ACHN (cell line): ENCODE data around the gene LBX2.

Source experiments
- DNase-seq: peaks from one replicate; pipeline ENCODE4 v3.0.0-alpha.2; 2015
- in situ Hi-C: cut with HindIII; loops from 2 replicates; pipeline ENCODE4 v1.10.0; 2017; ENCODE audit warnings: low sequenced_read_pairs, low pct_ligation_motif_present, low pct_unique_long_range_greater_than_20kb

The LBX2 gene

DNA sequence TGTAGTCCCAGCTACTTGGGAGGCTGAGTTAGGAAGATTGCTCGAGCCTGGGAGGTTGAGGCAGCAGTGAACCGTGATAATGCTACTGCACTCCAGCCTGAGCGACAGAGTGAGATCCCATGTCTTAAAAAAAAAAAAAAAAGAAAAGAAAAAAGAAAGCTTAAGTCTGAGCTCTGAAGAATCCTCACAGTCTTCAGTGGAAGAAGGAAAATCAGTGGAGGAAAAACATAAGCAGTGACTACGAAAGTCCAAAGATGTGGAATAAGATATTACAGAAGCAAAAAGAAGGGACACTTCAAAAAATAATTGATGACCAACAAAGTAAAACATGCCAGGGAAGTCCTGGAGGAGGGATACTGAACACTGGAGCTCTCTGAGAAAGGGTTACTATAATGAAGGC is 10.9 kb upstream of the LBX2 start:
- DNase-seq, result no peak
- in situ Hi-C loops, result no loop called here

DNA sequence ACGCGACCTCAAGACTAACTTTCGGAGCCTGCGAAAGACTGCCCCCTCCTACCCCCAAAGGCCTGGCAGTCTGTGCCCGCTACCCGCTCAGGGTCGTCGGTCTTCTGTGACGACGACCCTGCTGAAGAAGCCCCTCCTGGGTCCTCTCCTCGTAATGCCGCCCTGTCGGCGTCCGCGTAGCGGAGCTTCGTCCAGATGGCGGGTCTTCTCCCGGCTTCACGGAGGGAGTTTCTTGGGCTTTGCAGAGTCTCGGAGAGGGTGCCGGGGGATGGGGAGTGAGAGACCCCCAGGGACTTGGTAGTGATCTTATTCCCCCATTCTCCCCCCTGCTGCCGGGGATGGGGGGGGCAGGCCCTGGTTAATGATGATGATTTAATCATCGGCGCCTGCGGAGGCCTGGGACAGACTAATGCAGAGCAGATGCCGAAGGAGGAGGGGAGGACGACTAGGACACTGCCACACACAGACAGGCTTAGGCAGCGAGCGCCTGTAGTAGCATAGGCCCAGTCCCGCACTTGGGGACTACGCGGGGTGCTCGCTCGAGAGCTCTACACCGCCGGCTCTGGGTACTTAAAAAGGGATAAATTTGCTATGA is 8.6 kb upstream of the LBX2 start:
- peak; percentile 32 for DNase-seq
- in situ Hi-C loops, result no loop called here

DNA sequence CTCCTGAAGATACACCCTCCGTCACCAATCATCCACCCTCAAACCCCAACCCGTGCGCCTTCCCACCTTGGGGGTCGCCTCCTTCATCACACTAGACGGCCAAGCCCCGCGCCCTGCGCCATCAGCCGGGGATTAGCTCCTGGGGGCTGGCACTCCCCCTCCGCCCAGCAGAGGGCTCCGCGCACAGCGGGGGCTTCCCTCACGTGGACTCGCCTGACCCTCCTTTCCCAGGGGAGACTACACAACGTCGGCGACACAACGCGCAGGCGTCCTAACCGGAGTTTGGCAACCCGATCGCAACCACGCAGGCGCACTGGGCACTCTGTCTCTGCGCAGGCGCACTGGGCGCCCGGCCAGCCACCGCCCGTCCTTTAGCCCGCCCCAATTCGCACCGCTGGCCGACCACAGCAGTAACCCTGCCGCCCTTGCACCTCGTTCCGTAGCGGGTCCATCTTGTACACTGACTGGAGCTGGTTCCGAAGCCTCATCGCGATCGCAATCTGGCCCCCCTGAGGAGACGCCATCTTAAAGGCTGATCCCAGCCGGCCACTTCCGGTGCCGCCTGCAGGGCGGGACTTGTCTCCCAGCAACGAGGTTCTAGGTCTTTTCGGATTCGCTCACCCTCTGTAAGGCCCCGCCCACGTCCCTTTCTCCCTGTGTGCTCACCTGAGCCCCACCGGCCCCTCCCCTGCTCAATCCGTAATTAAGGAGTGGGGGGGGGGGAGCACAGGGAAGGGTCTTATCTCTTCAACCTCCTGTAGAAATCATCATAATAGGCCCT is 7.9 kb upstream of the LBX2 start, which contains the start of gene PCGF1:
Gene PCGF1, minus strand, starts transcription at position 551 of the 781 bp plus-strand sequence. Its CDS starts 27 bp downstream, at position 524.
- DNase-seq, result peak; percentile 99
- in situ Hi-C loops, result no loop called here

DNA sequence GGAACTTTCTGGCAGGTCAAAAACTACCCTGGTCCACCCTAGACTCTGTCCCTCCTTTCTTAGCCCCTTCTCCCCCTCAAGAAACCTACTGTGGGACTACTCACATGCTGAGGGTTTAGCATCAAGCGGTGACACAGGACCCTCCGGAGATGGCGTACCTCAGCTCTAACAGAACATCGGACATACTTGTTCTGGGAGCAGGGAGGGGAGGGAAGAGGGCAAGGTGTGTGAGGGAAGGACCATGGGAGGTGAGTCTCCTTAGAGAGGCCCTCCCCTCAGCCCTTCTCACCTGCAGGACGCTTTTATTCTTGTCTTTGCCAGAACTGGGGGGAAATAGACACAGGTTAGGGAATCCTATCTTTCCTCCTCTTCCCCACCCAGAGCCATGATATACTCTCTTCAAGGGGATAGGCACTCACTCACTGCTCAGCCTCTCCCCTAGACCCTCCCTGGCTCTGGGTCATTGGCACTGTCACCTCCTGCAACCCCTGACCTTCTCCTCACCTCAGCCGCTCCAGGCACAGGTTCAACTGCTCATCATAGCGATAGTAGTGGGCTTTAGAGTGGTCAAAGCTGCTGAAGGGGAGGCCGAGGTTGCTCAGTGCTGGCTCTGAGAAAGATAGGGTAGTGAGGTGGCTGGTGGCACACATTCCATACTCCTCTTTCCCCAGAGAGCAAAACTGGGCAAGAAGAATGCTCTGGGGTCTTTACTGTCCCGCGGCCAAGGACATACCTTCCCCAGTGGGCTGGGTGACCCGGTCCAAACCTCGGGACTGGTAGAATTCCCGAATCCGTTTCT is 6.2 kb upstream of the LBX2 start:
- DNase-seq, result no peak
- in situ Hi-C loops, result no loop called here

DNA sequence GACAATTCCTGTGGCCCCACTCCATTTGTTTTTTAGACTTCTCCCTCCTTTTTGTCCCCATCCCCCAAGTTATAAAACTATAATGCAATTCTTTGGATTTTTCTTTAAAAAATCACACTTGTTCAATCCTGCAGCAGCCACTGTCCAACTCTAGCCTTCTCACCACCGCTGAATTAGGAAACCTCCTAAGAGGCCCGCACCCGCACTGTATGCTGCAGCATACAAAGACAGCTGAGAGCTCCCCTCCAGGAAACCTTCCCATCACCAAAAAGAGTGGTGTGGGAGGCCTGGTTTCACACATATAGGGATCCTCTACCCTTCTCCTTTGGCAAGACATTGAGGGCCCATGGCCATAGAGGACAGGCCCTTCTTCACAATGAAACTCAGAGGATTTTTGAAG is 5.2 kb upstream of the LBX2 start:
- DNase-seq, result no peak
- in situ Hi-C loops, result no loop called here

DNA sequence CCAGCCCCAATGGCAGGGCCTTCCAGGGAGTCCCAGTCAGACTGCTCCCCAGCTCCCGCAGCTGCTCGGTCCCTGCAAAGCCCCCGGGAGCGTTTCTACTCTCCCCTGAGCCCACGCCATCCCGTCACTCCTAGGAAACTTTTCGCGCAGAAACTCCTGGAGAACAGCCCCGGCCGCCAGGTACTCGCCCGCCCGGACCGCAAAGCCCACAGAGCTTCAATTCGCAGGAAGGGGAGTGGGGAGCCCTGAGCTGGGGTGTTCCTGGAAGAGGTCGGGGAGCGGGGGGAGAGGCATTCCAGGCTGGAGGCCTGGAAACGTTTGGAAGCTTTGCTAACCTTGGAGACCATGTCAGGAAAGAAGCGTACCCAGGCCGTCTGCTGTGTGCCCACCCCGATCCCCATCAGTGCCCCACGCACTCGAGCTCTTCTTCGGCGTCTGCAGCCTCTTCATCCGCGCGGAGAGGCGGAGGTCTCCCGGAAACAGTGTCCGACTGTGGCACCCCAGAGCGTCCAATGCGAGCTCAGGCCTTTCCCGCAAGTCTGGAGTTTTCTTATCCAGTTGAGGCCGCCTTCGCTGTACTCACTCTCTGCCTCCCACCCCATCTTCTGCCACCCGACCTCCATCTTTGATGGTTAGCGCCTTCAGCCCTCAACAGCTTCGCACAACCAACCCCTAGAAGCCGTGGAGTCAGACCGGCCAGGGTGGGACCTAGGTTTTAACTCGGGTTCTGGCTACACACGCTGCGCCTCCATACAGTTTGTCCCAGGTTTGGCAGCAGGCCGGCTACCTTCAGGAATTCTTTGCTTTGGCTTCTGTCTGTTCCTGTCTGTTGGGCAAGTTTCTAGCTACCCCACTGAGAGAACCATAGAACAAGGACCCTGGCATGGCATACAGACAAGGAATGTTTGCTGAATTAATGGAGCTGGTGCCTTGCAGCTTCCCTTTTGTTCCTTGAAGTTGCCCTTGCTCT is 4.4 kb upstream of the LBX2 start:
- in situ Hi-C loops, result no loop called here
- DNase-seq, result no peak

DNA sequence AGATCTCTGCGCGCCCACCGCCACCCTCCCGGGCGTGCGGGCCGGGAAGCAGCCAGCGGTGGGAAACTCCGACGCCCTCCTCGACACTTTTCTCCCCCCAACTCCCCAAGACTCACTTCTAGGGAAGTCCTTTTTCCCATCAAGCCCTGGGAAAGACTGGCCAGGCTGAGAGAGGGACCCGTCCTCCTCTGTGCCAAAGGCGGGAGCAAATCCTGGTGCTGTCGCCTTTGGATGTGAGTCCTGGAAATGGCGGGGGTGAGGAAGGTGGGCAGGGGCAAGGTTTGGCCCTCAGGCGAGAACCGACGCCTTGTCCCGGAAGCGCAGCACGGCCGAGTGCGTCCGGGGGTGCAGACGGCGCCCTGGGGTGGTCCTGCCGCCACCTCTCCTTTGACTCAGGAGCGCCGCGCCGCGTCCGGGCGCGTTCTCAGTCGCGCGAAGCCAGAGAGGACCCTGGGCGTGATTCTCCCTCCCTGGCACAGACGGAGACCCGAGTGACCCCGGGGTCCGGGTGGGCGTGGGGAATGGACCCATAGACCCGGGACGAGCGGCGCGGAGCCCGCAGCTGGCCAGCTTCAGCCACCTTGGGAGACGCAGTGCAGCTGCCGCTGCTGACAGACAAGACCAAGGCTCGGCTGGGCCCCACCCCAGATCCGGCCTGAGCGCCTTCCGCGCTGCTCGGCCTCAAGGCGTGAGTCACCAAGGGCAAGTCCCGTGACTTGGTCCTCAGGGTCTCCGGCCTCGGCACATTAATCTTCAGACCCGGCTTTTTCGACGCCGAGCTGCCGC is 3.5 kb upstream of the LBX2 start:
- in situ Hi-C loops, result no loop called here

DNA sequence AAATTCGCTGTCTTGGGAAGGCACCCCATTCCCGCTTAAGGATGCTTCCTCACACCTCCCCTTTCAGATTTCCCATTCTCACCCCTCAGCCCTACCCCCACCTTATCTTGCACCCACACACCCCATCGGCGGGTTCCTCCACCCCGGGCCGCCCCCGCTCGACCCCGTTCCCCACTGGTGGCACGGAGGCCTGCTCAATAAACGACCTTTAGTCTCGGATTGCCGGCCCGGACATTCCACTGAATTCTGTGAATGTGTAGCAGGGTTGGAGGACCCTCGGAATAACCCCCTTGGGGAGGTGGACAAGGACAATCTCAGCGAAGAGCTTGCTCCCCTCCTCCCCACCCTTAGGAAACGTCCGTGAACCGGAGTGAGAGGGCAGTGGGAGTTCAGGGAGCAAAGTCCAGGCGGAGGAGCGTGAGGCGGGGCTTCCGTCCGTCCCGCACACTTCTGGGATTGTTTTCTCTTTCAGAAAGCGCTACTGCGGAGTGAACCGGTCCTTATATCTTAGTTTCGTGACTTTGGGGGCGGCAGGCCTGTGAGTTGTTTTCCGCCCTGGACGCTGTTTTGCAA is 2.8 kb upstream of the LBX2 start:
- DNase-seq, result peak; percentile 56
- in situ Hi-C loops, result no loop called here

More for the DNA sequence above, 3.5 kb upstream of the LBX2 start:
- DNase-seq, result peak; percentile 81

DNA sequence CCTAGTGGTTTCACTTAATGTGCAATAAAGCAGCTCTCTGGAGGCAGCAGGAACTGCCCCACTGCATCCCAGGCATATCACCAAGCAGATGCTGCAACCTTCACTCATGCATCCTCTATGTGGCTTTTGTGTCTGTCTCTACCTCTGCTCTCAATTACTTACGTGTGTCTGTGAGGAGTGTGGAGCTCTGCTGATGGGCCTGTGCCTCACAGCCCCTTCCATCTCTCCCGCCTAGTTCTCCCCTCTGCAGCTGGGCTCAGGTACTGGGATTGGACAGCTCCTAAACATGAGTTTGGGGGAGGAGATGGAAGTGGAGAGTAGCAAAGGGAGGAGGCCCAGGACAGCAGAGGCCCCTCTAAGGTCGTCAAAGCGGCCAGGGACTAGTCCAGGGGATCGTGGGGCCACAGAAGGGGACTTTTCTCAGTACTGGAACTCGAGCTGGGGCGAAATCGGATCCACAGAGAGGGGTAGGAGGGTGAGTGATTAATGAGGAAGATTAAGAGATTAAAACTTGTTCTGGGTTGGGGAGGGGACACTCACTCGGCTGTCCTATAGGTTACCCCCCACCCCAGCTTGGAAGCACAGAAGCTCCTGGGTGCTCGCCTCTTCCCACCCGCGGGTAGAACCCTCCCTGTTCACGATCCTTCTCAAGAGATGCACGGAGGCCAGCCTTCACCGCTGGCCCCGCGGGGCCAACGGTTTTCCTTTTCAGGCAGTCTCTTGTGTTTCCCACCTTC is 2.1 kb upstream of the LBX2 start:
- DNase-seq, result no peak
- in situ Hi-C loops, result no loop called here

DNA sequence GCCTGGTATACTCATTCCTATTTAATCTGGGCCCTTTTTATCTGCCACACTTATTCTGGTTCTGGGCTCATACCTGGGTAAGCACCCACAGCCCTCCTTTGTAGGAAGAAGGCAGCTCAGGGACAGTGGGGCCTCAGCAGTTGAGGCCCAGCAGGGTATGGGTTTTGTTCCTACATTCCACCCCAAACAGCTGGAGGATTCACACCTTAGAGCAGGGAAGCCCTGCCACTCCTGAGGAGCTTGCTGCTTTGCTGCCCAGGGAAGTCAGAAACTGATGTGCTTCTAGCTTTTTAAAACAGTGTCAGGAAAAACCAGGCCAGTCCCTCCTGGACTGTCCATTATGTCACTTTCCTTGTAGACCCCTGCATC is 1.2 kb upstream of the LBX2 start:
- no peak for DNase-seq
- in situ Hi-C loops, result no loop called here

DNA sequence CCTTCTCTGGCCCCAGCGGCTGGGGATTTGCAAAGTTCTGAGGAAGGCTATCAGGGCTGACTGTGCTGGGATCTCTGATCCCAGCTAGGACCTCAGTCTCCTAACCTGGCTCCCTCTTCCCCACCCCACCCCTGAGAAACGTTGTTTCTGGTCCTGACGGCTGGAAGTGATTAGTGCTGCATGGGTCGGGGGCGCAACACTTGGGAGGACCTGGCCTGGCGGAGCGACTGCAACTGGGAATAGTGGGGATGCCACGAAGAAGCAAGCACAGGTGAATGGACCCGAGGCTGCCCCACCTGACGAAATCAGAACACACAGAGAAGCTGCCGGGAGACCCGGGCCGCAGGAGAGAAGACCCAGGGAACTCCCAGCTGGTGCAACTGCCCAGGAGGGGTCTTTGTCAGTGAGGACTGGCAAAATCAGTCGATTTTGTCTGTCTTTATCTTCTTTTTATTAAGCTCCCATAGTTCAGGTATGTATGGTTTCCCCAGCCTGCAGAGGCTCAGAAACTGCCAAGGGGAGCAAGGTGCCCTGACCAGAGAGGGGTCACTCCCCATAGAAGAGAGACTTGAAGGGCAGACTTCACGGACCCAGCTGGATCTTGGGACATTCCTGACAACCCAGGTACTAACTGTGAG is 656 bp upstream of the LBX2 start:
- in situ Hi-C loops, result no loop called here
- DNase-seq, result no peak

DNA sequence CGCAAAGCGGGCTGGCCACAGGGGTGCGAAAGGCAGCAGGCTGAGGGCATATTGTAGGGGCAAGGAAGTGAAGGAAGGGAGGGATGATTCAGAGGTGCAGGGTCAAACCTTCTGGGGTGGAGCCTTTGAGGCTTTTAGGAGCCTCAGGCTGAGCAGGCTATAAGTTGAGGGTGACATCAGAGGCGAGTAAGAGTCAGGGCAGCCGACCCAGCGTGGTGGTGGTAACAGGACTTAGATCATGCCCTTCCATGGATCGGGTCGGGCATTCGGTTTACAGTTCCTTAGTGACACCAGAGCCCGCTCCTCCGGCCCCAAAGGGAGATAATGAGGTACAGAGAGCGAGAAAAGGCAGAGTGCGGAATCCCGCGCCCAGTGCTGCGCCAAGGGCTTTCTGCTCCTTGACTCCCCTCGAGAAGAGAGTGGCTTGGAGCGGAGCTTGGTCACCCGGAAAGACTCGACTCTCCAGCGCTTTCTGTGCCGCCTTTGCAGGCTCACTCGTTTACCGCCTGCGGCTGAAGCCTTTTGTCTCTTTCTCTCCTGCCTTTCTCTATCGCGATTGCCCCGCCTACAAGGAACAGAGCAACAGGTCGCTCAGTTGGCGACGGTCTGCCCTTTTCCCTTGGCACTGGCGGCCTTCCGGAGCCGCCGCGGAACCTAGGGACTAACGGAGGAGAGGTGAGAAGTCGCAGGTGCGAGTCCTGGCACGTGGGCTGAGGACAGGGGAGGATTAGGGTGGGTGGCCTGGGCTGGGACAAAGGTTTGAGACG is 720 bp downstream of the LBX2 start:
- DNase-seq, result no peak
- in situ Hi-C loops, result no loop called here

DNA sequence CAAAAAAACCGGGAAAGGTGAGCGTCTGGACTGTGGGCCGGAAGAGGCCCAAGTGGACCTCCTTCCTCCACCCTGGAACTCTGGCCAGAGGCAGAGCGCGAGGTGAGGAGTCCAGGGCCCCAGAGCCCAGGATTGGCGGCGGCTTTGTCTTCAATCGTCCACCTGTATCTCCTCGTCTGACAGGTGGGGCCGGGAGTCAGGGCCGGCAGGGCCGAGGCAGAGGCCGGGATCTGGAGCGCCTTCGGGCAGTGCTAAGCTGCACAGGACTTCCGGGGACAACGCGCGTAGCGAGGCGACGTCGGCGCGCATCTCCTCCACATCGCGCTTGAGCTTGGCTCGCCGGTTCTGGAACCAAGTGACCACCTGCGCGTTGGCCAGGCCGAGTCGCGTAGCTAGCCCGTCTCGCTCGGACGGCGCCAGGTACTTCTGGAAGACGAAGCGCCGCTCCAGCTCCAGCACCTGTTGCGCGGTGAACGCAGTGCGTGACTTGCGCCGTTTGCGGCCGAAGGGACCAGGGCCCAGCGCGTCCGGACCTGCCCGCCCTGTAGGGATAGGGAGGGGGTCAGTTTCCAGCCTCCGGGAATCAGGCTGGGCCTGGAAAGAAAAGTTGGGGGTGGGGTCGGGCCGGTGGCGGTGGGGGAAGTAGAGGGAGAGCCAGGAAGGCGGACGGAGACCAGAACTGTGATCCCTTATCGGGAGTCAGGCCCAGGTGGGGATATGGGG is 1.5 kb downstream of the LBX2 start:
- in situ Hi-C loops, result no loop called here
- no peak for DNase-seq

DNA sequence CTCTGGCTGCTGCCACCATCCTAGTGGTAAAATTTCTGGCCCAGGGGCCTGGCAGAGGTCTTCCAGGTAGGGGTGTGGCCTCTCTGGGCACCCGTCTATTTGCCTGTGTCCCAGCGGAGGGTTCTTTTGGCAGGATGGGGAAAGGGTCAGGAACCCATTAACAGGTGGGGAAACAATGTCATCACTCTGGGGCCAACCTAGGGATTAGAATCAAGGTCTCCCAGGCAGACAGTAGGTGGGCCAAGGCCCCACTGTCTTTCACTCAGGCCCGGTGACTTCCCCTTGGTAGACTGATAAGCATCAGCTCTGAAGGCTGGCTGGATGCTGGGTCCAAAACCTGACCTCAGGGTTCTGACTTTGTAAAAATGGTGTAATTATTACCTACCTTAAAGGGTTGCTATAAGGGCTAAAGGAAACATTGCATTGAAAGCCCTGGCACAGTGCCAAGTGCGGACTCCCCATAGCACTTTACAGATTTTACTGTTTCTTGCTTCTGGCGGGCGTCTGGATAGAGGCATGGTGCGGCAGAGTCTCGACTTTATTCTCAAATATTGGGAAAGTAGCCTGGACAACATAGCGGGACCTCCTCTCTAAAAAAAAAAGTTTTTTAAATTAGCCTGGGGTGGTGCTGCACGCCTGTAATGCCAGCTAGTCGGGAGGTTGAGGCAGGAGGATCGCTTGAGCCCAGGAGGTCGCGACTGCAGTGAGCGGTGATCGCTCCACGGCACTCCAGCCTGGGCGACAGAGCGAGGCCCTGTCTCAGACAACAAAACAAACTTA is 2.2 kb downstream of the LBX2 start:
- in situ Hi-C loops, result no loop called here

More for the DNA sequence above, 2.2 kb downstream of the LBX2 start:
- no peak for DNase-seq
